Measurements from ENCODE around the gene RIMS1.

The RIMS1 gene

DNA sequence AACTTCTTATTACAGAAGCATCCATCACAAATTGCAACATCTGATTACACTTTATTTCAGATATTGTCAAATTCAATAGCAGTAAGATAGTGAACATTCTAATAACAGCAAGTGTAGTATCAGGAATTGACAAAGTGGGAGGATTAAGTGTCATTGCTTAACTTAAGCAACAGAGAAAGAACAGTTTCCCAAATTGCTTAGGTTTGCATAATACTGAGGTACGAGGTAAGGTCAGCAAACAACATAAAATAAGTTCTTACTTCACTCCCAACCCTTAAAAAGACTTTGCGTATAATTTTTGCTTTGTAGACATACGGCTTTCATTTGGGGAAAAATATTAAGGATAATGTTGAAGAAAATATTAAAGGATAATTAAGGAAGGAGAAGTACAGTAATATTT is 163.0 kb downstream of the RIMS1 start:
- no peaks in the 10 kb centered on the region; the same call in 1 of the 2 replicates for H3K27me3 ChIP-seq
- no peaks in the 10 kb centered on the region for H3K4me1 ChIP-seq
- no peak for DNase-seq
- H3K9me3 ChIP-seq, result no peaks in the 10 kb centered on the region
- TF ChIP-seq, protein P1, sequence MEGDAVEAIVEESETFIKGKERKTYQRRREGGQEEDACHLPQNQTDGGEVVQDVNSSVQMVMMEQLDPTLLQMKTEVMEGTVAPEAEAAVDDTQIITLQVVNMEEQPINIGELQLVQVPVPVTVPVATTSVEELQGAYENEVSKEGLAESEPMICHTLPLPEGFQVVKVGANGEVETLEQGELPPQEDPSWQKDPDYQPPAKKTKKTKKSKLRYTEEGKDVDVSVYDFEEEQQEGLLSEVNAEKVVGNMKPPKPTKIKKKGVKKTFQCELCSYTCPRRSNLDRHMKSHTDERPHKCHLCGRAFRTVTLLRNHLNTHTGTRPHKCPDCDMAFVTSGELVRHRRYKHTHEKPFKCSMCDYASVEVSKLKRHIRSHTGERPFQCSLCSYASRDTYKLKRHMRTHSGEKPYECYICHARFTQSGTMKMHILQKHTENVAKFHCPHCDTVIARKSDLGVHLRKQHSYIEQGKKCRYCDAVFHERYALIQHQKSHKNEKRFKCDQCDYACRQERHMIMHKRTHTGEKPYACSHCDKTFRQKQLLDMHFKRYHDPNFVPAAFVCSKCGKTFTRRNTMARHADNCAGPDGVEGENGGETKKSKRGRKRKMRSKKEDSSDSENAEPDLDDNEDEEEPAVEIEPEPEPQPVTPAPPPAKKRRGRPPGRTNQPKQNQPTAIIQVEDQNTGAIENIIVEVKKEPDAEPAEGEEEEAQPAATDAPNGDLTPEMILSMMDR (IDR thresholded peaks at IDR 0.05; ENCODE audit: low read depth, low read length), result no peak
- no peak overlapping the region for H3K4me3 ChIP-seq (ENCODE audit: low read depth, low read length)
- H3K36me3 ChIP-seq, result no peaks in the 10 kb centered on the region

DNA sequence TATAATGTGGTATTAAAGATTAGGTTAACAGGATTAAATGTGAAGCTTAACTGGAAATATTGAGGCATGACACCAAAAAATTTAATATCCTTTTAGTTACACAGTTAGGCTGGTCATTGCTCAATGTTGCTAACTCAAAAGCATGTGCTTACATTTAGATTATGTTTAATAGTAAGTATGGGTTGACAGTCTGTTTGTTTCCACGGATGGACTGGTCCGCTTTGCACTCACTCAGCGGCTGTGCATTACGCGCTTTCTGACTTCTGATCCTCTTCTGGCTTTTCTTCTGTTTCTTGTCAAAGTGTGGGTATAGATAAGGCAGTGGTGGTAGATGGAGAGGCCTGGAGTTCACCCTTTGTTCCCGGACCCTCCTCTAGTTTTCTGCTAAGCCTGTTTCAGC is 174.9 kb downstream of the RIMS1 start:
- Histone ChIP-seq H3K4me3 (ENCODE audit: low read depth, low read length) (no peak overlapping the region), H3K27me3 (no peaks in the 10 kb centered on the region), H3K9me3 (no peaks in the 10 kb centered on the region), H3K36me3 (no peaks in the 10 kb centered on the region), H3K4me1 (no peaks in the 10 kb centered on the region)
- TF ChIP-seq, protein P1 (IDR thresholded peaks at IDR 0.05; ENCODE audit: low read depth, low read length), result no peak
- DNase-seq, result no peak

DNA sequence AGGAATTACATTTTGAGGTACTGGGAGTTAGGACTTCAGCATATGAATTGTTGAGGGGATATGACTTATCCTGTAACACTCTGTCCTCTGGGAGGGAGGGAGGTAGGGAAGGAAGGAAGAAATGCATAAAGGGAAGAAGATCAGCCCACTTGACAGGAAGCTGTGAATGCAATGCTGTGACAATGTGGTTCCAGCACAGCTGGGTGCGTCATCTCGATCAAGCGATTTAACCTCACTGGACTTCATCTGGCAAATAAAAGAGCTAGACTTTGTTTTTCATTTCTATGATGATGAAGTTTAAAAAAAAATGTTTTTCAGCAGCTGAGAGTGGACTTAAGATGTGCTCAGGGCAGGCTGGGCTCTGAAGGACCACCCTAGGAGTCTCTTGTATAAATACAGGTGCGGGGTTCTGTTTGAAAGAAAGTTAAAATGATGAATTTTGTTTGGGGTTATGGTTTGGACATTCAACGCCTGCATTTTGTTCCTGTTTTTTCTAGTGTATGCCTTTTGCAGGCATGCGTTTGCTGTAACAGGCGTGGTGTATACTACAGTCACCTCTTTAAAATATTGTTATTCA is 178.1 kb downstream of the RIMS1 start:
- DNase-seq, result no peak
- H3K36me3 ChIP-seq, result no peaks in the 10 kb centered on the region
- H3K27me3 ChIP-seq, result no peaks in the 10 kb centered on the region
- no peak overlapping the region for H3K4me3 ChIP-seq (ENCODE audit: low read depth, low read length)
- H3K9me3 ChIP-seq, result no peaks in the 10 kb centered on the region
- H3K4me1 ChIP-seq, result no peaks in the 10 kb centered on the region
- TF ChIP-seq, protein P1 (IDR thresholded peaks at IDR 0.05; ENCODE audit: low read depth, low read length), result no peak

DNA sequence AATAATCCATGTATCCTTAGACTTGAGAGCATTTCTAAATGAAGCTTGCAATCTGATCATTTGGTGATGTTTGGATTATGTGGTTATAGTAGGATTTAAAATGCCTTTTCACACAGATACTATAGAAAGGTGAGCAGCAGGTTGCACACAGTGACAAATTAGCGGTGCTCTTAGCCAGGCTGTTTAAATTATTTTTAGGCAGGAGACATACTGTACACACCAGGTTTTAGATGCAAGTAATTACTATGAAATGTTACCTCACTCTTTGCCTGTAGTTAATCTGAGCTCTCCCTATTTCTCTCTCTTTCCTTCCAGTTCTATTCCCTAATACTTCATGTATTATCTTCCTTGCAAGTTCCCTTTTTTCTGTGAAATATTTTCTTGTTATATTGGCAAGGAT is 191.7 kb downstream of the RIMS1 start:
- H3K27me3 ChIP-seq, result peaks cover 6% of the 10 kb centered on the region

DNA sequence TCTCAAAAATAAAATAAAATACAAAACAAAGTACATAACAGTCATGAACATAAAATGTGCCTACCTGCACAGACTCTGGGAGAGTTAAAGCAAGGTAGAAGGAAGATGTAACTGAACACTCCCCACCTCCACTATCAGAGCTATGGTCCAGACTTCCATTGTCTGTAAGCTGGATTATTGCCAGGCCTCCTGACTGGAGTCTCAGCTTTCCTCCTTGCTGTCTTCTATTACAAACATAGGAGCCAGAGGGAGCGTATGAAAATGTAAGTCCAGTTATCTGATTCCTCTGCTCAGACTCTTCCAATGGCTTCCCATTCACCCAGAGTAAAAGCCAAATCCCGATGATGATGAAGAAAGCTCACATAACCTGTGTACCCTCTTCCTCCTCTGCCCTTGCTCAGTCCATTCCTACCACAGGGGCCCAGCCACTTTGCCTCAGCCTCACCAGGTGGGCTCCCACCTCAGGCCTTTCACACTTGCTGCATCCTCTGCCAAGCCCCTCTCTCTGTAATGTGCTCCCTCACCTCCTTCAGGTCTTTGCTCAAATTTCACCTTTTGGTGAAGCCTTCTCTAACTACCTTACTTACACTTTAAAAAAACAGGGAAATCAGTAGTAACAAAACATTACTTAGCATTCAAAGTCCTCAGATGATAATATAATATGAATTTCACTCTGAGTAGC is 194.1 kb downstream of the RIMS1 start:
- no peak for DNase-seq
- Histone ChIP-seq H3K27me3 (no peaks in the 10 kb centered on the region; the same call in 1 of the 2 replicates), H3K4me1 (no peaks in the 10 kb centered on the region), H3K36me3 (no peaks in the 10 kb centered on the region), H3K4me3 (ENCODE audit: low read depth, low read length) (no peak overlapping the region), H3K9me3 (no peaks in the 10 kb centered on the region)
- TF ChIP-seq, protein P1 (IDR thresholded peaks at IDR 0.05; ENCODE audit: low read depth, low read length), result no peak

More for the DNA sequence above, 191.7 kb downstream of the RIMS1 start:
- Histone ChIP-seq H3K4me1 (no peaks in the 10 kb centered on the region), H3K4me3 (ENCODE audit: low read depth, low read length) (no peak overlapping the region), H3K9me3 (no peaks in the 10 kb centered on the region), H3K36me3 (no peaks in the 10 kb centered on the region)
- DNase-seq, result no peak
- TF ChIP-seq, protein P1 (IDR thresholded peaks at IDR 0.05; ENCODE audit: low read depth, low read length), result no peak

DNA sequence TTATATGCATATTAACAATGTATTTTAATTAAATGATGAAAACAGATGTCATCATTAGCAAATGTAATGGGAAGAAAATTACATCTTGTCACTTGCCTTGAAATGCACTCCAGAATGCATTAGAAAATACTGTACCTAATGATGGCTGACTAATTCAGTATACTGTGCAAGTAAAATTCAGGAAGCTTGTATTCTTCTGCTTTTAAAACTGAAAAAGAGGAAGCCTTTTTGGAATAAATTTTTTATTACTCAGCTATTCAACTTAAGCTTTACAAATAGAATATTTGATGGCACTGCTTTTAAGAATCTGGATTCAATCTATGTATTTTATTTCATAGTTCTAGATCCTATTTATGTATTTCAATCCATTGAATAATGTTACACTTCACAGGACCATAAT is 195.5 kb downstream of the RIMS1 start:
- H3K27me3 ChIP-seq, result no peaks in the 10 kb centered on the region; the same call in 1 of the 2 replicates

More for the DNA sequence above, 195.5 kb downstream of the RIMS1 start:
- DNase-seq, result no peak
- H3K9me3 ChIP-seq, result no peaks in the 10 kb centered on the region
- no peaks in the 10 kb centered on the region for H3K36me3 ChIP-seq
- H3K4me1 ChIP-seq, result no peaks in the 10 kb centered on the region
- H3K4me3 ChIP-seq (ENCODE audit: low read depth, low read length), result no peak overlapping the region
- TF ChIP-seq, protein P1 (IDR thresholded peaks at IDR 0.05; ENCODE audit: low read depth, low read length), result no peak
